Mesenteric fat pad (tissue), 1 donor: ENCODE results near the gene OR2AK2. TPM values are rescaled to one million over a fixed set of nuclear protein-coding genes. Genes with fewer than 3 reads are reported as not detected.
A peak's percentile ranks its signal among the peaks of the same experiment; 100 is the strongest.

Experiments used
- DNase-seq: peaks from one replicate; pipeline ENCODE4 v3.0.0-alpha.2; 2020; ENCODE audit warnings: low spot score
- long read RNA-seq: library from polyadenylated mRNA; unstranded; transcript quantifications from one replicate; pipeline ENCODE4 v2.0.0, GENCODE V29; 2020
- total RNA-seq: library from RNA; stranded (reverse); fragmentation: NEBNext Ultra II Directional; extraction: Animal tissue kit (Norgen Biotek cat#: 25700); gene quantifications from one replicate; pipeline ENCODE4 v1.2.1, GENCODE V29; 2021
- donor health status: DM: yes; HTN: yes; CAD: no.

OR2AK2 gene
- total RNA-seq: not detected
- long read RNA-seq: 0 reads

DNA sequence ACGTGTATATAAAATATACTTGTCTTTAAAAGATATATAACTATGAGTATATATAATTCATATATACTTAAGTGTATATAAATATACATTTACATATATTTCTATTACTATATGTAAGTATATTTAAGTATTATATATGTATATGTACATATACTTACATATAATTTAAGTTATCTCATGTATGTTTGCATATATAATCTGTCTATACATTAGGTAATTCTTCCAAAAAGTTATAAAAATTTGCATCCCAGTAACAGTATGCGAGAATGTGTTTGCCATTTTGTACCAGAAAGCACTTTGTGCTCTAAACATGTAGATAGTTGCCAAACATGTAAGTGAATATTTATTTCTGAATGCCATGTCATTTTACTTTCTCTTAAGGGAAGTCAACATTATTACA is at the start of gene OR2AK2:
TSS of gene OR2AK2 (plus strand) at position 301 of the 400 bp plus-strand sequence. CDS start 144 bp downstream, outside the sequence.
- DNase-seq: no peak

DNA sequence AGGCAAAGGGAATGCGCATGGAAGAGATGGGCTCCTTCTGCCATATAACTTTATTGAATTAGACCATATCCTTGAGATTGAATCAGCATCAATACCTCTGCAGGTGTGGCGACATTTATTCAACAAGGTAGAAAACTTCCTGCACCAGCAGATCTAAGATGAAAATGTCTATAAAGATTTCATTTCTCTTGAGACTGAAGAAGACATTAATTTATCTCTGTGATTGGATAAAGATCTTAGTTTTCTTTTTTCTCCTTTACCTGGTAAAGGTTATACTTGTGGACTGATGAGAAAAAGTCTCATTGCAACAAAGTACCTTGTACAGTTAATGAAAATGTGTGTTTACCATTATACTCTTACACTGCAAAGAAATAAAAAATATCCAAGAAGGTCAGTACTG is 45.1 kb upstream of the OR2AK2 start, which contains the start of gene OR2T8:
TSS of gene OR2T8 (plus strand) at position 301 of the 400 bp plus-strand sequence. CDS start 766 bp downstream, outside the sequence.
- DNase-seq: no peak

GRCh38 chr1:247923941-247924340 is 41.1 kb upstream of the OR2AK2 start:
- no peak for DNase-seq

DNA sequence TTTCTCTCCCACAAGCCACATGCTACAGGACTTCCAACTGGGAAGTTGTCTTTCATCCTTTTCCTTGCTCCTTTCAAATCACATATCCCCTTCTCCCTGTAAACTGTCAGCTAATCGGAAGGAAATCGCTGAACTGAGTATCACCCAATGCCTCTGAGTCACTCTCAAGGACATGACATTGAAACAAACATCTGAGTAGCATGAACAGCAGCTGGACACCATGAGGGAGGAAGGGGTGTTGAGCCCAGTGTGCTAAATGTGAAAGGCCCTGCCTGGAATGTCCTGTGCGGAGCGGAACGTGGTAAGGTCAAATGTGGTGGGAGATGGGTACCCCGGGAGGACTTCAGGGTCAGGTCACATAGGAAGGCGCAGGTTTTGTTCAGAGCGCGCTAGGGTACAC is 40.2 kb upstream of the OR2AK2 start, which contains the start of gene OR2AJ1:
TSS of gene OR2AJ1 (plus strand) at position 22 of the 400 bp plus-strand sequence. CDS start 8,880 bp downstream, outside the sequence.
- DNase-seq: no peak

DNA sequence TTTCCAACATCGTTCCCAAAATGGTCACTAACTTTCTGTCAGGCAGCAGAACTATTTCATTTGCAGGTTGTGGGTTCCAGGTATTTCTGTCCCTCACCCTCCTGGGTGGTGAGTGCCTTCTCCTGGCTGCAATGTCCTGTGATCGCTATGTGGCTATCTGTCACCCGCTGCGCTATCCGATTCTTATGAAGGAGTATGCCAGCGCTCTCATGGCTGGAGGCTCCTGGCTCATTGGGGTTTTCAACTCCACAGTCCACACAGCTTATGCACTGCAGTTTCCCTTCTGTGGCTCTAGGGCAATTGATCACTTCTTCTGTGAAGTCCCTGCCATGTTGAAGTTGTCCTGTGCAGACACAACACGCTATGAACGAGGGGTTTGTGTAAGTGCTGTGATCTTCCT is 31.0 kb upstream of the OR2AK2 start:
- no peak for DNase-seq

DNA sequence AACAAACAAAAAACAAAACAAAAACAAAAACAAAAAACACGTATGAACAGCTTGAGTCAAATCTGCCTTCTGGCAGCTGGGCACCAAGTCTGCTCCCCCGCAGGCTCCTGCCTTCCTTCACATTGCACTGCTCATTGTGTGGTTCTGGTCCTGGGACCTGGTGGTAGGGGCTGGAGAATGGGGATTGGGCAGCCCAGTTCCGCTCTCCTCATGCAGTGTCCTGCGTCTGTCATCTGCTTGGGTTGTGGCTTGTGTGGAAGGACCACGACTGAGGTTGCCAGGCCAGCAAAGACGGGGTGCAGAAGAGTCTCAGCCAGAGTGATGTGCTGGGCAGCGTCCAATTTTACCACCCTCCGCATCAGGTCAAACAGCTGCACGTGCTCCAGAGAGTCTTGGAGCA is 29.3 kb upstream of the OR2AK2 start:
- DNase-seq: no peak

GRCh38 chr1:247936415-247936814 is 28.6 kb upstream of the OR2AK2 start:
- no peak for DNase-seq

- peak; percentile 90 for DNase-seq
Observed at GRCh38 chr1:247936965-247937734, 27.9 kb upstream of the OR2AK2 start.

GRCh38 chr1:247942624-247943023 is 22.4 kb upstream of the OR2AK2 start:
- DNase-seq: no peak

DNA sequence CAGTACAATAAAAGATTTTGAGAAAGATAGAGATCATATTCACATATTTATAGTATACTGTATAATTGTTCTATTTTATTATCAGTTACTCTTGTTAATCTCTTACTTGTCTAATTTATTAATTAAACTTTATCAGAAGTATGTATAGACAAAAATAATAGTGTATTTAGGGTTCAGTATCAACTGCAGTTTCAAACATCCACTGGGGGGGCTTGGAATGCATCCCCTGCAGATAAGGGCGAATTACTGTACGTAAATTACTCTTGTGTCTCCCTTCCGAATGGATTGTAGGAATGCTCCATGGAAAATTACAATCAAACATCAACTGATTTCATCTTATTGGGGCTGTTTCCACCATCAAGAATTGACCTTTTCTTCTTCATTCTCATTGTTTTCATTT is 16.5 kb upstream of the OR2AK2 start, which contains the start of gene OR2L8:
TSS of gene OR2L8 (plus strand) at position 301 of the 400 bp plus-strand sequence. CDS start at position 301, 0 bp downstream.
- DNase-seq: no peak

DNA sequence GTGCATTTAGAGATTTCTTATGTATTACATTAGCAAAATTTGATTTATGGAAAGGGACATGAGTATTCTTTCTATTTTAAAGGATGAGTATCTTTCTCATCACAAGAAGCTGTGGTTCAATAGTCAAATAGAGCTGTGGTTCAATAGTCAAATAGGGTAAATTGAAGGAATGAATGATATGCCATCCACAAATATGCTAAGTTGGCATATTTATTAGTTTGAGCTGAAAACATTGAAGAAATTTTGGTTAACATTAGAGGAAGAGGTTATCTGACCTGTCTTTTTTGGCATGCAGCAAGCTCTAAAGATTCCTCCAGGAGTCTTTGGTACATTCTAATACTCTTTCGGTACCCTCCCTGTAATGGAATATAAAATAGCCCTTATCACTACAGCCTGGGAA is 11.6 kb upstream of the OR2AK2 start:
- no peak for DNase-seq

DNA sequence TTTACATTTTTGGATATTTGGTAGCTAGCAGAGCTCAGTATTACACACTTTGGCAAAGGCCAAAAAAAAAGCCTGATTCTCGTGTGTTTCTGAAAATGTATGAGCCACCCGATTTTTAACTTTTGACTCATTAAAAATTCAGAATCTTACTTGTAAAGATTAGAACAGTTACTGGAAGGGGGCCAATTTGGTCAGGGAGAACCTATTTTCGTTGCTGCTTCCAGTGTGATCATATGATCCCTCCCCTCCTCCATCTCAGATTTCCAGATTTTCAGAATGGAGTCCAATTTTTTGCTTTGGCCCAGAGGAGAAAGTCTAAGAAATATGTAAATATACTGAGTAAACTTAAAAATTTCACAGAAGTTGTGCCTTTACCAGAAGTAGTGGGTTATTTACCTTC is 3.2 kb upstream of the OR2AK2 start:
- no peak for DNase-seq

DNA sequence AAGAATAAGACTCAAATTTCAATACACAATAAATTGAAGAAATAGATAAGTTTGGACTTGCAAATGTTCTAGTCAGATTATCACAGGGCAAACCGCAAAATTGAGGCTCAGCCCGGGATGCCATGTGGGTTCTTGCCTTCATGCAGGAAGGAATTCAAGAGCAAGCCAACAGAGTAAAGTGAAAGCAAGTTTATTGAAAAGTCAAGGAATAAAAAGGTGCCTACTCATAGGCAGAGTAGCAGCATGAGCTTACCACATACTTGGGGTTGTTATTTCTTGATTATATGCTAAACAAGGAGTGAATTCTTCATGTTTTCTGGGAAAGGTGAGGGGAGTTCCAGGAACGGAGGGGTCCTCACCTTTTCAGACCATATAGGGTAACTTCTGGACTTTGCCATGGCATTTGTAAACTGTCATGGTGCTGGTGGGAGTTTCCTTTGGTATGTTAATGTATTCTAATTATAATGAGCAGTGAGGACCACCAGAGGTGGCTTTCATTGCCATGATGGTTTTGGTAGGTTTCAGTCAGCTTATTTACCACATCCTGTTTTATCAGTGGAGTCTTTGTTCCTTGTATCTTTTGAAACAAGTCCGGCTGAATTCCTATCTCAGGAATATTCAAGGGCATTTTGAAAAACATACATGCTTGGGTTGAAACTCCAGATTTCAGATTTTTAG is 2.0 kb upstream of the OR2AK2 start:
- no peak for DNase-seq

DNA sequence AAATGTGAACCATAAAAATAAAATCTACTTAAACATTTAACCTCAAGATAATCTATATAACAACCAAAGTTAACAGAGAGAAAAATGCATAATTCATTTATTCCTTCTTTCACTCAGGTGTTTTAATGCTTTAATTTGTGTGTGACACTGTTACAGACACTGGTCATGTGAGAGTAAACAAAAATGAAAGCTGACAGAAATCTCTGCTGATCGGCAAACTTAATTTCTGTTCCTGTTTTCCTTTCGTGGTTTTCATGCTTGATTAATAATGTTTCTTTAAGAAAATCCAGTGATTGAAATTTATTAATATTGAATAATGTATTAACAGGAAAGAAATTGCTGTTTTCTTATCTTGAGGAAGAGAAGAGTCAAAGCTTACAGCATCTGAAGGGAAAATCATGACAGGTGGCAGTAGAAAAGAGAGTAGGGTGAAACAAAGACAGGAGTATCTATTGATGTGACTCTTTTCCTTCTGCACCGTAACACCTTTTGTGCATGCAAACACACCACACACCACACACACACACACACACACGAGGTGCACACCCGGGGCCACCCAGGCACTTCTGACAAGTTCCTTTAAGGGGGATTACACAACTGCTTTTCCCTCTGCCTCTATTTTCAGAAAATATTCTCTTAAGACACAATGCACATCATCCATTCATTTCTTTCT is 1.6 kb downstream of the OR2AK2 start:
- no peak for DNase-seq

GRCh38 chr1:247992986-247993385 is 28.0 kb downstream of the OR2AK2 start:
- no peak for DNase-seq

- no peak for DNase-seq
Observed at GRCh38 chr1:247998811-247999210, 33.8 kb downstream of the OR2AK2 start.

DNA sequence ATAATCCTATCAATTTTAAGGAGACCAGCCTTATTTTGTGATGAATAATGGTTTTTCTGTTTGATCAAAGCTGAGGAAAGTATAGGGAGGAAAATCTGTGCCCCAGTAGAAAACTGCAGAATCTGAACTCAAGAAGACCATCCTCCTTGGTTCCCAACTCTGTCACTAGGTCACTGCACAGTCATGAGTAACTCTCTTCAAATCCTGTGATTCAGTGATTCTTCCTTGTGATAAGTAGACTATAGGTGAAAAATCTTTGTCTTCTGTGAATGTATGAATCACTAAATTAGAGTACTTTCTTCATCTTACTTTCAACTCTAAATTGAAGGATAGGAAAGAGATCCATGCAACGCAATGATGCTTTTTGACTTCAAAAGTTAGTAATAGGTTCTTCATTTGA is 35.1 kb downstream of the OR2AK2 start:
- DNase-seq: no peak

DNA sequence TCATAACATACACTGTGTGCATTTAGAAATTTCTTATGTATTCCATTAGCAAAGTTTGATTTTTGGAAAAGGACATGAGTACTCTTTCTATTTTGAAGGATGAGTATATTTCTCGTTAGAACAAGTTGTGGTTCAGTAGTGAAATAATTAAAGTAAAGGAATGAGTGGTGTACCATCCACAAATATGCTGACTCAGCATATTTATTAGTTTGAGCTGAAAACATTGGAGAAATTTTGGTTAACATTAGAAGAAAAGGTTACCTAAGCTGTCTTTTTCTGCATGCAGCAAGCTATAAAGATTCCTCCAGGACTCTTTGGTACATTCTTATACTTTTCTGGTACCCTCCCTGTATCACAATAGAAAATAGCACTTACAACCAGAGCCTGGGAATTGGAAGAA is 42.7 kb downstream of the OR2AK2 start:
- no peak for DNase-seq

DNA sequence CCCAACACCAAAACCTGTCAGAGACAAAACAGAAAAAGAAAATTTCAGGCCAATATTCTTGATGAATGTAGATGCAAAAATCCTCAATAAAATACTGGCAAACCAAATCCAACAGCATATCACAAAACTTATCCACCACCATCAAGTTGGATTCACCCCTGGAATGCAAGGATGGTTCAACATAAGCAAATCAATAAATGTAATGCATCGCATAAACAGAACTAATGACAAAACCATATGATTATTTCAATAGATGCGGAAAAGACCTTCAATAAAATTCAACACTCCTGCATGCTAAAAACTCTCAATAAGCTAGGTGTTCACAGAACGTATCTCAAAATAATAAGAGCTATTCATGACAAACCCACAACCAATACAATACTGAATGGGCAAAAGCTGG is 44.6 kb downstream of the OR2AK2 start:
- no peak for DNase-seq

GRCh38 chr1:248013229-248013710 is 48.2 kb downstream of the OR2AK2 start, which contains the start of gene OR2L5:
OR2L5 (plus strand) TSS chr1:248013660; CDS start chr1:248021948, 8,288 bp downstream.
- DNase-seq: no peak

GRCh38 chr1:248015803-248016202 is 50.8 kb downstream of the OR2AK2 start:
- no peak for DNase-seq
